Mucosa of descending colon (tissue), 3 donors: ENCODE measurements around the gene TRDMT1. TPM values are rescaled to one million over a fixed set of nuclear protein-coding genes. Genes with fewer than 3 reads are reported as not detected.

Experiments
- ATAC-seq: fragments of 200-7000 bp; cut with Tn5 transposase; one replicate; pipeline ENCODE4 v1.9.1; 2020; ENCODE audit warnings: mild to moderate bottlenecking, moderate library complexity
- DNase-seq, 3 donors: peaks; one replicate each; pipeline ENCODE4 v3.0.0-alpha.2; 2020
- H3K36me3 ChIP-seq: fragments of 200-600 bp; one replicate; pipeline ENCODE4 v1.8.0; 2021; ENCODE audit warnings: low read depth, mild to moderate bottlenecking
- H3K4me1 ChIP-seq: fragments of 200-600 bp; one replicate; pipeline ENCODE4 v1.8.0; 2021; ENCODE audit warnings: low read depth, mild to moderate bottlenecking
- H3K4me3 ChIP-seq: fragments of 200-600 bp; one replicate; pipeline ENCODE4 v1.8.0; 2021; ENCODE audit warnings: mild to moderate bottlenecking
- H3K9me3 ChIP-seq: fragments of 200-600 bp; one replicate; pipeline ENCODE4 v1.8.0; 2021; ENCODE audit warnings: mild to moderate bottlenecking
- CTCF ChIP-seq: fragments of 200-600 bp; IDR thresholded peaks from one replicate; pipeline ENCODE4 v1.8.0; 2022; ENCODE audit warnings: antibody characterized with exemption, mild to moderate bottlenecking
- intact Hi-C, 2 donors: fragments of 100-400 bp; cut with DNase I in 1 of 2; cut with micrococcal nuclease in 1 of 2; formaldehyde crosslinking; loops; one replicate each; pipeline versions ENCODE4 v1.11.0 to v1.11.1; 2022; cut with DNase I, micrococcal nuclease
- total RNA-seq, 3 donors: library from RNA; stranded (reverse); fragmentation: NEBNext Ultra II Directional in 2 of 3; extraction: Animal tissue kit (Norgen Biotek cat#: 25700) in 2 of 3; gene quantifications; one replicate each; pipeline versions ENCODE4 v1.2.1 to v1.2.4, GENCODE V29; 2021 to 2023
- donor health status: DM: no; HTN: no; CAD: no; lungs with moderate emphysema.
- donor health status: DM: no; HTN: no; CAD: no.
- donor health status: DM: no; HTN: yes; CAD: no.

TRDMT1 gene
- total RNA-seq, 3 donors from 2014 or later, result 4.7 to 7.8 (median 7.4) TPM

DNA sequence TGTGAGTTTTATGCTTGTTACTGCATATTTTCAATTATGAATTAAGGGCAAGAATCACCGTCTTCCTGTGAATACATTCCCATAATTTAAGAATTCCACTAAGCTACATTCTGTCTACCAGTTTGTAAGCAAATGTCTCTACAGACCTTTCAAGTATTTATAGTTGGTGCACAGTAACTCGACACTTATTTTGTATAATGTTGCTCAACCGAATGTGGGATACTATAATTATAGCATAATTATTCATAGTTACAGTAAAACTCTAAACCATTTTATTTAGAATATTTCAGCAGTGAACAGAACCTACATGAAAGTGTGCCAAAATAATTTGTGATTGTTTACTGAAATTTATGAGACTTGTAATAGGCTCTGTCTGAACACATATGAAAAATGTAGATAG is 54.6 kb downstream of the TRDMT1 start:
- Histone ChIP-seq H3K36me3 (no peaks in the 10 kb centered on the region), H3K4me1 (peaks cover 10% of the 10 kb centered on the region), H3K4me3 (no peak overlapping the region), H3K9me3 (no peaks in the 10 kb centered on the region)
- intact Hi-C loops, result no loop called here
- DNase-seq (no peak), ATAC-seq (no peak)
- TF ChIP-seq CTCF, result no peak

DNA sequence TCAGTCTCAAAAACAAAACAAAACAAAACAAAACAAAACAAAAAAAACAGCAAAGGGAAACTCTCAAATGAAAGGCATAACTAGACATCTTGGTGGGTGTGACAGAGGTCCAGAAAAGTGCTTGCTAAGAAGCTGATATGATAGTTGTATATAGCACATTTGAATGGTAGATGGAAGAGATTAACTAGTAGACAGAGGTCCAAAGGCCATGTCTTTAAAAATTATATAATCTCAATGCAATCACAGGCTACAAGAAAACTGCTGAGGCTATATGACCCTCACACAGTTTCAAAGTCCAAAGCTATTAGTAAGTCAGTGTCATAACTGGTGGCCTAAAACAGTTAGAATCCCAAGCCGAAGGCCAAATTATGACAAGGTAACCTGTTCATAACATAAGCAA is 56.2 kb downstream of the TRDMT1 start:
- H3K9me3 ChIP-seq, result no peaks in the 10 kb centered on the region
- intact Hi-C loops, result no loop called here
- H3K4me1 ChIP-seq, result peaks cover 4% of the 10 kb centered on the region
- TF ChIP-seq CTCF, result no peak
- no peaks in the 10 kb centered on the region for H3K36me3 ChIP-seq
- ATAC-seq (peak; percentile 94), DNase-seq (peak in 1 of 3 donors; percentile 16)
- no peak overlapping the region for H3K4me3 ChIP-seq

DNA sequence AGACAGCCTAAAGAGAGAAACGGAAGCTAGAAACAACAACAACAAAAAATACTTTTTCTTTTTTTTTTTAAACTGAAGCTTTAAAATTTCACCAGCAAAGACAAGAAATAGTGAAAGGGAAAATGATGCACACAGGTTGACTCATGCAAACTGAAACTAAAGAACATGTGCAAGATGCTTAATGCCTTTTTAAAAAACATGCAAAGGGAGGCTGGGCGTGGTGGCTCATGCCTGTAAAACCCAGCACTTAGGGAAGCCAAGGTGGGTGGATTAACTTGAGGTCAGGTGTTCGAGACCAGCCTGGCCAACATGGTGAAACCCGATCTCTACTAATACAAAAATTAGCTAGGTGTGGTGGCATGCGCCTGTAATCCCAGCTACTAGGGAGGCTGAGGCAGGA is 56.7 kb downstream of the TRDMT1 start:
- Histone ChIP-seq H3K4me1 (peaks cover 4% of the 10 kb centered on the region), H3K36me3 (no peaks in the 10 kb centered on the region), H3K4me3 (no peak overlapping the region), H3K9me3 (no peaks in the 10 kb centered on the region)
- DNase-seq, result peak in 1 of 3 donors; percentile 30
- TF ChIP-seq CTCF, result no peak
- intact Hi-C loops, result no loop called here
- ATAC-seq, result peak; percentile 18

- peaks cover 5% of the 10 kb centered on the region for H3K4me1 ChIP-seq
- intact Hi-C loops, result no loop called here
Observed at GRCh38 chr10:17144032-17144431, 57.4 kb downstream of the TRDMT1 start.

GRCh38 chr10:17143055-17143690 is 58.3 kb downstream of the TRDMT1 start:
- no peak overlapping the region for H3K4me3 ChIP-seq
- H3K4me1 ChIP-seq, result peaks cover 7% of the 10 kb centered on the region
- intact Hi-C loops, result no loop called here
- H3K9me3 ChIP-seq, result no peaks in the 10 kb centered on the region
- TF ChIP-seq CTCF, result no peak
- no peaks in the 10 kb centered on the region for H3K36me3 ChIP-seq
- DNase-seq, result no peak
- no peak for ATAC-seq

More at GRCh38 chr10:17144032-17144431, 57.4 kb downstream of the TRDMT1 start:
- no peaks in the 10 kb centered on the region for H3K36me3 ChIP-seq
- no peak overlapping the region for H3K4me3 ChIP-seq
- ATAC-seq (no peak), DNase-seq (no peak)
- TF ChIP-seq CTCF, result no peak
- H3K9me3 ChIP-seq, result no peaks in the 10 kb centered on the region
